ENCODE results near the gene KRTAP3-1. TPM values are rescaled to one million over a fixed set of nuclear protein-coding genes. Genes with fewer than 3 reads are reported as not detected.
"Not testable (repeated sequence)": the region's sequence is repeated elsewhere in the genome, so short reads cannot be mapped to it uniquely, and the experiment has no call there.

The KRTAP3-1 gene
- total RNA-seq (2021) (not detected in 3 replicates), Bru-seq, nascent RNA (not detected)
- long read RNA-seq, experiment 1 = 0 reads
- long read RNA-seq, experiment 2 = 0 reads
- long read RNA-seq, experiment 3 = 0 reads

GRCh38 chr17:41008811-41009210 is at the start of gene KRTAP3-1:
Gene KRTAP3-1, minus strand, starts transcription at chr17:41009128. Its CDS starts 54 bp downstream, at chr17:41009074.
- no peak for DNase-seq (ENCODE audit: low spot score)
- CTCF ChIA-PET = no interaction called here
- ATAC-seq = peak; percentile 30
- peak within 1 kb of the TSS; percentile 36; the same call in 1 of the 2 replicates for H3K27ac Mint-ChIP-seq
- H3K27me3 Mint-ChIP-seq (ENCODE audit: low read depth) = no peaks in the 10 kb centered on the region
- H3K4me1 Mint-ChIP-seq = peaks cover 15% of the 10 kb centered on the region
- no peaks in the 10 kb centered on the region for H3K36me3 Mint-ChIP-seq
- H3K4me3 Mint-ChIP-seq = no peak within 1 kb of the TSS
- 0 out of 2 replicates have a peak, but pooled peaks cover 7% of the 10 kb centered on the region for H3K9me3 Mint-ChIP-seq
- no peak for TF ChIP-seq PRDM15 (CRISPR knock-in tag; IDR thresholded peaks at IDR 0.05)
- no peak for TF ChIP-seq SP1 (CRISPR knock-in tag; conservative IDR thresholded peaks at IDR 0.05)
- TF ChIP-seq IRF2 (CRISPR knock-in tag; IDR thresholded peaks at IDR 0.05; ENCODE audit: borderline replicate concordance, low read depth) = no peak
- no peak for TF ChIP-seq NFATC4 (CRISPR knock-in tag; IDR thresholded peaks at IDR 0.05)
- TF ChIP-seq KAT7 (CRISPR knock-in tag; IDR thresholded peaks at IDR 0.05; ENCODE audit: borderline replicate concordance) = no peak
- TF ChIP-seq, protein P1, sequence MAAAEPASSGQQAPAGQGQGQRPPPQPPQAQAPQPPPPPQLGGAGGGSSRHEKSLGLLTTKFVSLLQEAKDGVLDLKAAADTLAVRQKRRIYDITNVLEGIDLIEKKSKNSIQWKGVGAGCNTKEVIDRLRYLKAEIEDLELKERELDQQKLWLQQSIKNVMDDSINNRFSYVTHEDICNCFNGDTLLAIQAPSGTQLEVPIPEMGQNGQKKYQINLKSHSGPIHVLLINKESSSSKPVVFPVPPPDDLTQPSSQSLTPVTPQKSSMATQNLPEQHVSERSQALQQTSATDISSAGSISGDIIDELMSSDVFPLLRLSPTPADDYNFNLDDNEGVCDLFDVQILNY (CRISPR knock-in tag; IDR thresholded peaks at IDR 0.05) = no peak
- TF ChIP-seq ELF4 (CRISPR knock-in tag; IDR thresholded peaks at IDR 0.05; ENCODE audit: low read depth) = no peak
- TF ChIP-seq, protein P2, sequence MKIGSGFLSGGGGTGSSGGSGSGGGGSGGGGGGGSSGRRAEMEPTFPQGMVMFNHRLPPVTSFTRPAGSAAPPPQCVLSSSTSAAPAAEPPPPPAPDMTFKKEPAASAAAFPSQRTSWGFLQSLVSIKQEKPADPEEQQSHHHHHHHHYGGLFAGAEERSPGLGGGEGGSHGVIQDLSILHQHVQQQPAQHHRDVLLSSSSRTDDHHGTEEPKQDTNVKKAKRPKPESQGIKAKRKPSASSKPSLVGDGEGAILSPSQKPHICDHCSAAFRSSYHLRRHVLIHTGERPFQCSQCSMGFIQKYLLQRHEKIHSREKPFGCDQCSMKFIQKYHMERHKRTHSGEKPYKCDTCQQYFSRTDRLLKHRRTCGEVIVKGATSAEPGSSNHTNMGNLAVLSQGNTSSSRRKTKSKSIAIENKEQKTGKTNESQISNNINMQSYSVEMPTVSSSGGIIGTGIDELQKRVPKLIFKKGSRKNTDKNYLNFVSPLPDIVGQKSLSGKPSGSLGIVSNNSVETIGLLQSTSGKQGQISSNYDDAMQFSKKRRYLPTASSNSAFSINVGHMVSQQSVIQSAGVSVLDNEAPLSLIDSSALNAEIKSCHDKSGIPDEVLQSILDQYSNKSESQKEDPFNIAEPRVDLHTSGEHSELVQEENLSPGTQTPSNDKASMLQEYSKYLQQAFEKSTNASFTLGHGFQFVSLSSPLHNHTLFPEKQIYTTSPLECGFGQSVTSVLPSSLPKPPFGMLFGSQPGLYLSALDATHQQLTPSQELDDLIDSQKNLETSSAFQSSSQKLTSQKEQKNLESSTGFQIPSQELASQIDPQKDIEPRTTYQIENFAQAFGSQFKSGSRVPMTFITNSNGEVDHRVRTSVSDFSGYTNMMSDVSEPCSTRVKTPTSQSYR (CRISPR knock-in tag; IDR thresholded peaks at IDR 0.05) = no peak
- no peak for TF ChIP-seq JAZF1 (CRISPR knock-in tag; IDR thresholded peaks at IDR 0.05)
- TF ChIP-seq TEAD1 (CRISPR knock-in tag; IDR thresholded peaks at IDR 0.05) = no peak
- no peak for TF ChIP-seq ZBTB43 (CRISPR knock-in tag; IDR thresholded peaks at IDR 0.05)
- no peak for TF ChIP-seq E2F4 (CRISPR knock-in tag; IDR thresholded peaks at IDR 0.05; ENCODE audit: borderline replicate concordance, low read depth)
- no peak for TF ChIP-seq HMGA2 (CRISPR knock-in tag; IDR thresholded peaks at IDR 0.05)
- POLR2A ChIA-PET = no interaction called here

GRCh38 chr17:41057547-41057946 is 48.6 kb upstream of the KRTAP3-1 start:
- no peaks in the 10 kb centered on the region for H3K27me3 Mint-ChIP-seq (ENCODE audit: low read depth)
- ATAC-seq = no peak
- H3K27ac Mint-ChIP-seq = no peak overlapping the region
- DNase-seq (ENCODE audit: low spot score) = no peak
- peaks cover 8% of the 10 kb centered on the region for H3K9me3 Mint-ChIP-seq
- H3K4me3 Mint-ChIP-seq = no peak overlapping the region
- peaks cover 17% of the 10 kb centered on the region for H3K4me1 Mint-ChIP-seq
- CTCF ChIA-PET = no interaction called here
- TF ChIP-seq CDX4 (CRISPR knock-in tag; IDR thresholded peaks at IDR 0.05; ENCODE audit: borderline replicate concordance) (no peak), EMX1 (CRISPR knock-in tag; IDR thresholded peaks at IDR 0.05) (no peak), HMGA2 (CRISPR knock-in tag; IDR thresholded peaks at IDR 0.05) (no peak)
- peaks cover 4% of the 10 kb centered on the region; the same call in 1 of the 2 replicates for H3K36me3 Mint-ChIP-seq
- POLR2A ChIA-PET = no interaction called here

GRCh38 chr17:41055130-41055529 is 46.2 kb upstream of the KRTAP3-1 start, which contains the start of gene KRTAP2-2:
Gene KRTAP2-2, minus strand, starts transcription at chr17:41055230. Its CDS starts 19 bp downstream, at chr17:41055211.
- H3K9me3 Mint-ChIP-seq; H3K27me3 Mint-ChIP-seq (ENCODE audit: low read depth); CTCF ChIA-PET; POLR2A ChIA-PET; H3K36me3 Mint-ChIP-seq; DNase-seq (ENCODE audit: low spot score); H3K4me3 Mint-ChIP-seq; H3K27ac Mint-ChIP-seq; ATAC-seq: not testable (repeated sequence)
- peaks cover 20% of the 10 kb centered on the region for H3K4me1 Mint-ChIP-seq

GRCh38 chr17:41054556-41054955 is 45.6 kb upstream of the KRTAP3-1 start:
- peaks cover 23% of the 10 kb centered on the region for H3K4me1 Mint-ChIP-seq
- H3K27ac Mint-ChIP-seq; H3K9me3 Mint-ChIP-seq; H3K4me3 Mint-ChIP-seq; H3K36me3 Mint-ChIP-seq; ATAC-seq; DNase-seq (ENCODE audit: low spot score); POLR2A ChIA-PET; CTCF ChIA-PET; H3K27me3 Mint-ChIP-seq (ENCODE audit: low read depth): not testable (repeated sequence)

Measured in WTC11 (cell line).